Measurements from ENCODE around the gene CT45A10.

Gene CT45A10

DNA sequence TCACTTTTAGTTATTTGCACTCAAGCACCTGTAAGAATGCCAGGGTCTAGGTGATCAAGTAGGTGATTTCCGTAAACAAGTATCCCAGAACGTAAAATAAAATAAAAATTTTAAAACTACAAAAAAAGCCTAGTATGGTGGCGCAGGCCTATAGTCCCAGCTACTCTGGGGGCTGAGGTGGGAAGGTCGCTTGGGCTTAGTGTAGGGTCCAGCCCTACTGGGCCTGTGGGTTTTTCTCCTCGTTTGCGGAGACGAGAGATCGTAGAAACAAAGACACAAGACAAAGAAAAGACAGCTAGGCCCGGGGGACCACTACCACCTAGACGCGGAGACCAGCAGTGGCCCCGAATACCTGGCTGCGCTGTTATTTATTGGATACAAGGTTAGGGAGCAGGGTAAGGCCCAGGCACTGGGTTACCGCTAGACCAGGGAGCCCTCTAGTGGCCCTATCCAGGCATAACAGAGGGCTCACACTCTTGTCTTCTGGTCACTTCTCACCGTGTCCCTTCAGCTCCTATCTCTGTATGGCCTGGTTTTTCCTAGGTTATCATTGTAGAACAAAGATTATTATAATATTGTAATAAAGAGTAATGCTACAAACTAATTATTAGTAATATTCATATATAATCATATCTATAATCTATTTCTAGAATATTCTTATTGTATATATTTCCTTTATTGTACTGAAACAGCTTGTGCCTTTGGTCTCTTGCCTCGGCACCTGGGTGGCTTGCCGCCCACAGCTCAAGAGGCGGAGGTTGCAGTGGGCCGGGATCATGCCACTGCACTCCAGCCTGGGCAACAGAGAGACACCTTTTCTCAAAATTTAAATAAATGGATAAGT lies 38.6 kb upstream of the CT45A10 start (continued):
- TF ChIP-seq, protein P1, sequence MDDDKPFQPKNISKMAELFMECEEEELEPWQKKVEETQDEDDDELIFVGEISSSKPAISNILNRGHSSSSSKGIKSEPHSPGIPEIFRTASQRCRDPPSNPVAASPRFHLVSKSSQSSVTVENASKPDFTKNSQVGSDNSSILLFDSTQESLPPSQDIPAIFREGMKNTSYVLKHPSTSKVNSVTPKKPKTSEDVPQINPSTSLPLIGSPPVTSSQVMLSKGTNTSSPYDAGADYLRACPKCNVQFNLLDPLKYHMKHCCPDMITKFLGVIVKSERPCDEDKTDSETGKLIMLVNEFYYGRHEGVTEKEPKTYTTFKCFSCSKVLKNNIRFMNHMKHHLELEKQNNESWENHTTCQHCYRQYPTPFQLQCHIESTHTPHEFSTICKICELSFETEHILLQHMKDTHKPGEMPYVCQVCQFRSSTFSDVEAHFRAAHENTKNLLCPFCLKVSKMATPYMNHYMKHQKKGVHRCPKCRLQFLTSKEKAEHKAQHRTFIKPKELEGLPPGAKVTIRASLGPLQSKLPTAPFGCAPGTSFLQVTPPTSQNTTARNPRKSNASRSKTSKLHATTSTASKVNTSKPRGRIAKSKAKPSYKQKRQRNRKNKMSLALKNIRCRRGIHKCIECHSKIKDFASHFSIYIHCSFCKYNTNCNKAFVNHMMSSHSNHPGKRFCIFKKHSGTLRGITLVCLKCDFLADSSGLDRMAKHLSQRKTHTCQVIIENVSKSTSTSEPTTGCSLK (tag by site-specific recombination; IDR thresholded peaks at IDR 0.05): no peak
- TF ChIP-seq, protein P2, sequence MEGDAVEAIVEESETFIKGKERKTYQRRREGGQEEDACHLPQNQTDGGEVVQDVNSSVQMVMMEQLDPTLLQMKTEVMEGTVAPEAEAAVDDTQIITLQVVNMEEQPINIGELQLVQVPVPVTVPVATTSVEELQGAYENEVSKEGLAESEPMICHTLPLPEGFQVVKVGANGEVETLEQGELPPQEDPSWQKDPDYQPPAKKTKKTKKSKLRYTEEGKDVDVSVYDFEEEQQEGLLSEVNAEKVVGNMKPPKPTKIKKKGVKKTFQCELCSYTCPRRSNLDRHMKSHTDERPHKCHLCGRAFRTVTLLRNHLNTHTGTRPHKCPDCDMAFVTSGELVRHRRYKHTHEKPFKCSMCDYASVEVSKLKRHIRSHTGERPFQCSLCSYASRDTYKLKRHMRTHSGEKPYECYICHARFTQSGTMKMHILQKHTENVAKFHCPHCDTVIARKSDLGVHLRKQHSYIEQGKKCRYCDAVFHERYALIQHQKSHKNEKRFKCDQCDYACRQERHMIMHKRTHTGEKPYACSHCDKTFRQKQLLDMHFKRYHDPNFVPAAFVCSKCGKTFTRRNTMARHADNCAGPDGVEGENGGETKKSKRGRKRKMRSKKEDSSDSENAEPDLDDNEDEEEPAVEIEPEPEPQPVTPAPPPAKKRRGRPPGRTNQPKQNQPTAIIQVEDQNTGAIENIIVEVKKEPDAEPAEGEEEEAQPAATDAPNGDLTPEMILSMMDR (tag by site-specific recombination; IDR thresholded peaks at IDR 0.05): peak; percentile 63
- TF ChIP-seq ZNF169 (tag by site-specific recombination; IDR thresholded peaks at IDR 0.05): no peak
- no peak for TF ChIP-seq ZNF677 (tag by site-specific recombination; IDR thresholded peaks at IDR 0.05)
- no peak for TF ChIP-seq MZF1 (tag by site-specific recombination; IDR thresholded peaks at IDR 0.05; ENCODE audit: borderline replicate concordance)
- TF ChIP-seq ZNF133 (tag by site-specific recombination; IDR thresholded peaks at IDR 0.05): no peak
- TF ChIP-seq SALL2 (tag by site-specific recombination; IDR thresholded peaks at IDR 0.05; ENCODE audit: borderline replicate concordance): no peak
- TF ChIP-seq, protein P3, sequence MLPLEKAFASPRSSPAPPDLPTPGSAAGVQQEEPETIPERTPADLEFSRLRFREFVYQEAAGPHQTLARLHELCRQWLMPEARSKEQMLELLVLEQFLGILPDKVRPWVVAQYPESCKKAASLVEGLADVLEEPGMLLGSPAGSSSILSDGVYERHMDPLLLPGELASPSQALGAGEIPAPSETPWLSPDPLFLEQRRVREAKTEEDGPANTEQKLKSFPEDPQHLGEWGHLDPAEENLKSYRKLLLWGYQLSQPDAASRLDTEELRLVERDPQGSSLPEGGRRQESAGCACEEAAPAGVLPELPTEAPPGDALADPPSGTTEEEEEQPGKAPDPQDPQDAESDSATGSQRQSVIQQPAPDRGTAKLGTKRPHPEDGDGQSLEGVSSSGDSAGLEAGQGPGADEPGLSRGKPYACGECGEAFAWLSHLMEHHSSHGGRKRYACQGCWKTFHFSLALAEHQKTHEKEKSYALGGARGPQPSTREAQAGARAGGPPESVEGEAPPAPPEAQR (tag by site-specific recombination; IDR thresholded peaks at IDR 0.05): no peak
- TF ChIP-seq, protein P4, sequence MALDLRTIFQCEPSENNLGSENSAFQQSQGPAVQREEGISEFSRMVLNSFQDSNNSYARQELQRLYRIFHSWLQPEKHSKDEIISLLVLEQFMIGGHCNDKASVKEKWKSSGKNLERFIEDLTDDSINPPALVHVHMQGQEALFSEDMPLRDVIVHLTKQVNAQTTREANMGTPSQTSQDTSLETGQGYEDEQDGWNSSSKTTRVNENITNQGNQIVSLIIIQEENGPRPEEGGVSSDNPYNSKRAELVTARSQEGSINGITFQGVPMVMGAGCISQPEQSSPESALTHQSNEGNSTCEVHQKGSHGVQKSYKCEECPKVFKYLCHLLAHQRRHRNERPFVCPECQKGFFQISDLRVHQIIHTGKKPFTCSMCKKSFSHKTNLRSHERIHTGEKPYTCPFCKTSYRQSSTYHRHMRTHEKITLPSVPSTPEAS (tag by site-specific recombination; IDR thresholded peaks at IDR 0.05): no peak
- TF ChIP-seq SCRT1 (tag by site-specific recombination; IDR thresholded peaks at IDR 0.05; ENCODE audit: borderline replicate concordance): no peak
- TF ChIP-seq, protein P5, sequence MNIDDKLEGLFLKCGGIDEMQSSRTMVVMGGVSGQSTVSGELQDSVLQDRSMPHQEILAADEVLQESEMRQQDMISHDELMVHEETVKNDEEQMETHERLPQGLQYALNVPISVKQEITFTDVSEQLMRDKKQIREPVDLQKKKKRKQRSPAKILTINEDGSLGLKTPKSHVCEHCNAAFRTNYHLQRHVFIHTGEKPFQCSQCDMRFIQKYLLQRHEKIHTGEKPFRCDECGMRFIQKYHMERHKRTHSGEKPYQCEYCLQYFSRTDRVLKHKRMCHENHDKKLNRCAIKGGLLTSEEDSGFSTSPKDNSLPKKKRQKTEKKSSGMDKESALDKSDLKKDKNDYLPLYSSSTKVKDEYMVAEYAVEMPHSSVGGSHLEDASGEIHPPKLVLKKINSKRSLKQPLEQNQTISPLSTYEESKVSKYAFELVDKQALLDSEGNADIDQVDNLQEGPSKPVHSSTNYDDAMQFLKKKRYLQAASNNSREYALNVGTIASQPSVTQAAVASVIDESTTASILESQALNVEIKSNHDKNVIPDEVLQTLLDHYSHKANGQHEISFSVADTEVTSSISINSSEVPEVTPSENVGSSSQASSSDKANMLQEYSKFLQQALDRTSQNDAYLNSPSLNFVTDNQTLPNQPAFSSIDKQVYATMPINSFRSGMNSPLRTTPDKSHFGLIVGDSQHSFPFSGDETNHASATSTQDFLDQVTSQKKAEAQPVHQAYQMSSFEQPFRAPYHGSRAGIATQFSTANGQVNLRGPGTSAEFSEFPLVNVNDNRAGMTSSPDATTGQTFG (tag by site-specific recombination; IDR thresholded peaks at IDR 0.05; ENCODE audit: borderline replicate concordance): no peak
- peak; percentile 85 for TF ChIP-seq ZNF654 (tag by site-specific recombination; IDR thresholded peaks at IDR 0.05; ENCODE audit: low read depth)

DNA sequence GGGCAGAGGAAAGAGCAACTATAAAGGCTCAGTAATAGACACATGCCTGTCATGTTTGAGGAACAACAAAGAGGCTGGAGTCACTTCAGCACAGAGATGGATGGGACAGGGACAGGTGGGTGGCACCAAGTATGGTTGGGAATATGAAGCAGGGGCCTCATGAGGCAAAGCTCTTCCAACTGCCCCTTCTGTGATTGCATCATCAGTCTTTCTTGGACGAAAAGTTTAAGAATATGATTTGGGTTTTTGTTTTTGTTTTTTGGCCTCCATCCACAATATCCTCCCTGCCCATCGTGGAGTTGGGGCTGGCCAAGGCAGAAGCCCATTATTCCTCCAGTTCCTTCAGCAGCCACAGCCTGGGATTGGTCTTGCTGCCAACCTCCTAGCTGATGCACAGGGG lies 34.7 kb upstream of the CT45A10 start:
- no peak overlapping the region for H3K4me3 ChIP-seq (ENCODE audit: low read depth, low read length)
- no peaks in the 10 kb centered on the region for H3K4me1 ChIP-seq (ENCODE audit: control insufficient read depth, insufficient read depth, low read length)
- H3K36me3 ChIP-seq (ENCODE audit: control insufficient read depth in 2 of 2, insufficient read depth in 1 of 2, low read length in 2 of 2): no peaks in the 10 kb centered on the region
- ChIA-PET POLR2A (no interaction called here), CTCF (no interaction called here)
- H3K27ac ChIP-seq (ENCODE audit: extremely low read depth, low read depth, low read length): no peak overlapping the region
- no peaks in the 10 kb centered on the region for H3K9me3 ChIP-seq (ENCODE audit: control insufficient read depth, insufficient read depth, low read depth, low read length)
- TF ChIP-seq, protein P6, sequence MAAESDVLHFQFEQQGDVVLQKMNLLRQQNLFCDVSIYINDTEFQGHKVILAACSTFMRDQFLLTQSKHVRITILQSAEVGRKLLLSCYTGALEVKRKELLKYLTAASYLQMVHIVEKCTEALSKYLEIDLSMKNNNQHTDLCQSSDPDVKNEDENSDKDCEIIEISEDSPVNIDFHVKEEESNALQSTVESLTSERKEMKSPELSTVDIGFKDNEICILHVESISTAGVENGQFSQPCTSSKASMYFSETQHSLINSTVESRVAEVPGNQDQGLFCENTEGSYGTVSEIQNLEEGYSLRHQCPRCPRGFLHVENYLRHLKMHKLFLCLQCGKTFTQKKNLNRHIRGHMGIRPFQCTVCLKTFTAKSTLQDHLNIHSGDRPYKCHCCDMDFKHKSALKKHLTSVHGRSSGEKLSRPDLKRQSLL (tag by site-specific recombination; IDR thresholded peaks at IDR 0.05): no peak
- TF ChIP-seq ZNF211 (tag by site-specific recombination; IDR thresholded peaks at IDR 0.05; ENCODE audit: low read depth) (no peak), ZFP69B (tag by site-specific recombination; IDR thresholded peaks at IDR 0.05) (no peak), ZNF391 (tag by site-specific recombination; IDR thresholded peaks at IDR 0.05; ENCODE audit: borderline replicate concordance, low read depth) (no peak), ZNF747 (tag by site-specific recombination; IDR thresholded peaks at IDR 0.05) (no peak)
